Body of pancreas (tissue), 4 donors: ENCODE data around the gene BARX2. TPM values are rescaled to one million over a fixed set of nuclear protein-coding genes. Genes with fewer than 3 reads are reported as not detected.

Experiments used
- ATAC-seq: fragments of 150-250 bp; one replicate; pipeline ENCODE4 v1.9.1; 2016
- DNase-seq, 4 donors: peaks; one replicate each; pipeline ENCODE4 v3.0.0-alpha.2; 2019
- H3K27ac ChIP-seq, 4 donors: fragments of 200-600 bp; sonication (generic); 1 replicate in 3 of 4; 2 replicates in 1 of 4; pipeline versions ENCODE4 v1.5.1 to v1.6.1; 2016 to 2019; ENCODE audit warnings: mild to moderate bottlenecking in 1 of 4, mixed read lengths in 1 of 4, moderate library complexity in 1 of 4
- H3K27me3 ChIP-seq, 2 donors: fragments of 200-600 bp; sonication (generic); one replicate each; pipeline ENCODE4 v1.6.0; 2016; ENCODE audit warnings: mild to moderate bottlenecking in 1 of 2
- H3K36me3 ChIP-seq, 2 donors: fragments of 200-600 bp; sonication (generic); replicated peaks in 1 of 2; 2 replicates each; pipeline ENCODE4 v1.5.1; 2016; ENCODE audit warnings: low read depth in 2 of 2; ENCODE audit not compliant: insufficient read depth in 1 of 2
- H3K4me1 ChIP-seq: fragments of 200-600 bp; sonication (generic); one replicate; pipeline ENCODE4 v1.6.0; 2016
- H3K4me3 ChIP-seq, 2 donors: fragments of 200-600 bp; sonication (generic); 1 replicate in 1 of 2; 2 replicates in 1 of 2; pipeline ENCODE4 v1.5.1; 2016 to 2019
- H3K9me3 ChIP-seq, 3 donors: fragments of 200-600 bp; sonication (generic); 1 replicate in 2 of 3; 2 replicates in 1 of 3; pipeline ENCODE4 v1.5.1; 2016
- CTCF ChIP-seq, 7 experiments: fragments of 450-650 bp in 4 of 7; fragments of 200-600 bp in 3 of 7; sonication (generic) in 3 of 7; IDR thresholded peaks; one replicate each; pipeline ENCODE4 v1.5.1; 2016 to 2019; ENCODE audit warnings: antibody characterized with exemption in 7 of 7
- POLR2A ChIP-seq, 3 donors: fragments of 450-650 bp; IDR thresholded peaks; one replicate each; pipeline ENCODE4 v1.6.1; 2016; ENCODE audit warnings: antibody characterized with exemption in 3 of 3, mild to moderate bottlenecking in 2 of 3
- WGBS, 2 donors: methylation state at CpG; one replicate each; pipeline ENCODE4 v1.1.5; 2017; 5-methylcytosine and 5-hydroxymethylcytosine counted together
- intact Hi-C: fragments of 100-400 bp; cut with DNase I; formaldehyde crosslinking; loops from one replicate; pipeline ENCODE4 v1.15.1; 2023
- total RNA-seq, 2 donors: library from RNA; depleted of rRNA; stranded (reverse); fragments of >200 nt; gene quantifications; one replicate each; pipeline ENCODE4 v1.1.0, GENCODE V29; 2016

BARX2 gene
- total RNA-seq, 2 donors from 2014 or later = 1.8 to 6.6 TPM

- ATAC-seq = no peak
- no peaks in the 10 kb centered on the region for H3K4me1 ChIP-seq
- no peak for DNase-seq
Measured at GRCh38 chr11:129402206-129403171, 26.8 kb downstream of the BARX2 start.

GRCh38 chr11:129404731-129405130, 29.1 kb downstream of the BARX2 start:
- Histone ChIP-seq H3K9me3 (no peaks in the 10 kb centered on the region), H3K27ac (no peak overlapping the region), H3K27me3 (no peaks in the 10 kb centered on the region), H3K4me3 (no peak overlapping the region), H3K4me1 (no peaks in the 10 kb centered on the region), H3K36me3 (no peaks in the 10 kb centered on the region)
- ATAC-seq (no peak), DNase-seq (no peak)
- intact Hi-C loops = no loop called here
- 62 to 75% methylated on average over 4 of the region's 4 CpGs for WGBS, 2 donors
- no peak for TF ChIP-seq POLR2A (IDR thresholded peaks at IDR 0.05)

More at GRCh38 chr11:129402206-129403171, 26.8 kb downstream of the BARX2 start:
- no peaks in the 10 kb centered on the region for H3K27me3 ChIP-seq
- H3K36me3 ChIP-seq = no peaks in the 10 kb centered on the region
- 61 to 70% methylated on average over 3 of the region's 3 CpGs for WGBS, 2 donors
- H3K4me3 ChIP-seq = no peak overlapping the region
- intact Hi-C loops = no loop called here
- no peaks in the 10 kb centered on the region for H3K9me3 ChIP-seq
- TF ChIP-seq POLR2A (IDR thresholded peaks at IDR 0.05) (no peak), CTCF (IDR thresholded peaks at IDR 0.05) (no peak)
- no peak overlapping the region for H3K27ac ChIP-seq

- no peaks in the 10 kb centered on the region for H3K9me3 ChIP-seq
- intact Hi-C loops = no loop called here
- 73 to 79% methylated on average over 5 of the region's 5 CpGs for WGBS, 2 donors
Measured at GRCh38 chr11:129408865-129409444, 33.3 kb downstream of the BARX2 start.

DNA sequence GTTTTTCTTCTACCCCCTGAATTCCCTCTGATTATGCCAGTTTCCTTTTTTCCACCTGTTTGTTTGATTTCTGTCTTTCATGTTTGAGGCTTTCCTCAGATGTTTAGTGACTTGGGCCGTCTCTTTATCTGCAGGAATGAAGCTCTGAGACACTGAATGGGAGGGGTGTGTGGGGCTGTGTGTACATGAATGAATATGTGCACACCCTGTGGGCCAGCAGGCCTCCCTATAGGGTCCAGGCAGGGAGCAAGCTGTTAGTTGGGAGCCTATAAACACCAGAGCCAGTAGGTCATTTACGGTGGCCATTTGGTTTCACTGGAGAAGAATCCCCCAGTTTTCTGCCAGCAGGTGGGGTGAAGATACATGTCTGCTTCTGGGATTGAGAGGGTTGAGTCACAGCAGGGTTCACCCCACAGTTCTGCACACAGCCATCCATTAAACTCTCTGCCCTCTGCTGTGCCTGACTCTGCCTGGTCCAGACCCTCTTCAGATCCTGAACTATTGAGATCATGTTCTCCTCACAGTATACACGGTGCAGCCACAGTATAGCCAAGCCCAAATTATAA, 34.8 kb downstream of the BARX2 start:
- WGBS, 2 donors = 68 to 72% methylated on average over 3 of the region's 3 CpGs
- TF ChIP-seq POLR2A (IDR thresholded peaks at IDR 0.05) = no peak
- no peak for TF ChIP-seq CTCF (IDR thresholded peaks at IDR 0.05)
- no peaks in the 10 kb centered on the region for H3K4me1 ChIP-seq
- H3K27me3 ChIP-seq = no peaks in the 10 kb centered on the region
- H3K27ac ChIP-seq = no peak overlapping the region
- intact Hi-C loops = no loop called here
- DNase-seq (no peak), ATAC-seq (no peak)
- no peak overlapping the region for H3K4me3 ChIP-seq
- H3K36me3 ChIP-seq = no peaks in the 10 kb centered on the region
- H3K9me3 ChIP-seq = no peaks in the 10 kb centered on the region

More at GRCh38 chr11:129408865-129409444, 33.3 kb downstream of the BARX2 start:
- TF ChIP-seq POLR2A (IDR thresholded peaks at IDR 0.05) (no peak), CTCF (IDR thresholded peaks at IDR 0.05) (no peak)
- no peak for DNase-seq
- Histone ChIP-seq H3K4me3 (no peak overlapping the region), H3K36me3 (no peaks in the 10 kb centered on the region), H3K27me3 (no peaks in the 10 kb centered on the region), H3K4me1 (no peaks in the 10 kb centered on the region), H3K27ac (no peak overlapping the region)
- ATAC-seq = no peak

- TF ChIP-seq CTCF (IDR thresholded peaks at IDR 0.05) (no peak), POLR2A (IDR thresholded peaks at IDR 0.05) (no peak)
- ATAC-seq (no peak), DNase-seq (no peak)
- Histone ChIP-seq H3K4me1 (no peaks in the 10 kb centered on the region), H3K9me3 (no peaks in the 10 kb centered on the region), H3K36me3 (no peaks in the 10 kb centered on the region), H3K4me3 (no peak overlapping the region), H3K27me3 (no peaks in the 10 kb centered on the region), H3K27ac (no peak overlapping the region)
- WGBS, 2 donors = 63 to 73% methylated on average over 4 of the region's 4 CpGs
- intact Hi-C loops = no loop called here
Measured at GRCh38 chr11:129412494-129412893, 36.8 kb downstream of the BARX2 start.
